B cell (primary cell): ENCODE measurements around the gene SNX11. TPM values are rescaled to one million over a fixed set of nuclear protein-coding genes. Genes with fewer than 3 reads are reported as not detected.

Experiments
- ATAC-seq: fragments of 200-7000 bp; cut with Tn5 transposase; one replicate; pipeline ENCODE4 v1.10.0; 2021; ENCODE audit warnings: low read depth, mild to moderate bottlenecking, moderate number of reproducible peaks, moderate library complexity
- CTCF ChIA-PET: fragments of 350-600 bp; sonication (Branson Sonifier 250); formaldehyde crosslinking; loops from one replicate; lab custom pipeline; 2021; ENCODE audit warnings: antibody characterized with exemption, inconsistent platforms; lab: Charles Lee
- POLR2A ChIA-PET: fragments of 350-600 bp; sonication (Branson Sonifier 250); formaldehyde crosslinking; loops from one replicate; lab custom pipeline; 2021; ENCODE audit warnings: antibody characterized with exemption; lab: Charles Lee
- DNase-seq: peaks from one replicate; pipeline ENCODE4 v3.0.0; 2013
- H2AFZ ChIP-seq: 2 replicates; pipeline ENCODE4 v1.6.1; 2012; ENCODE audit warnings: mild to moderate bottlenecking, low read depth, low read length; ENCODE audit not compliant: insufficient read depth, poor library complexity, severe bottlenecking
- H3K27ac ChIP-seq, 2 donors: 1 replicate in 1 of 2; 2 replicates in 1 of 2; pipeline ENCODE4 v1.5.1; 2012 to 2013; ENCODE audit warnings: low read length in 2 of 2, mild to moderate bottlenecking in 2 of 2, moderate library complexity in 1 of 2
- H3K27me3 ChIP-seq, 4 experiments: fragments of 200-600 bp in 1 of 4; sonication (generic) in 1 of 4; replicated peaks in 1 of 4; 1 replicate in 2 of 4; 2 replicates in 2 of 4; pipeline versions ENCODE4 v1.6.1 to v1.7.0; 2013 to 2016; ENCODE audit warnings: low read length in 3 of 4, mild to moderate bottlenecking in 2 of 4, mixed read lengths in 1 of 4, moderate library complexity in 1 of 4; ENCODE audit not compliant: insufficient read depth in 4 of 4, control insufficient read depth in 3 of 4; ENCODE audit errors: control extremely low read depth in 1 of 4
- H3K36me3 ChIP-seq, 2 experiments: replicated peaks in 1 of 2; 1 replicate in 1 of 2; 2 replicates in 1 of 2; pipeline versions ENCODE4 v1.6.1 to v1.7.1; 2013; ENCODE audit warnings: low read length in 1 of 2; ENCODE audit not compliant: insufficient read depth in 2 of 2, control insufficient read depth in 1 of 2; ENCODE audit errors: control extremely low read depth in 1 of 2, extremely low read depth in 1 of 2
- H3K4me1 ChIP-seq, 2 donors: fragments of 200-600 bp in 1 of 2; sonication (generic) in 1 of 2; 1 replicate in 1 of 2; 2 replicates in 1 of 2; pipeline versions ENCODE4 v1.5.1 to v1.6.1; 2013 to 2017; ENCODE audit warnings: low read length in 2 of 2; ENCODE audit not compliant: control insufficient read depth in 2 of 2, insufficient read depth in 2 of 2
- H3K4me2 ChIP-seq: replicated peaks from 2 replicates; pipeline ENCODE3; 2012; ENCODE audit warnings: mild to moderate bottlenecking, low read depth, low read length; ENCODE audit not compliant: poor library complexity, severe bottlenecking
- H3K4me3 ChIP-seq, 5 experiments: fragments of 200-600 bp in 1 of 5; sonication (generic) in 1 of 5; 1 replicate in 3 of 5; 2 replicates in 2 of 5; pipeline versions ENCODE4 v1.5.1 to v1.7.0; 2011 to 2016; ENCODE audit warnings: low read length in 4 of 5, mild to moderate bottlenecking in 4 of 5, low read depth in 2 of 5, control low read depth in 1 of 5, moderate library complexity in 1 of 5; ENCODE audit not compliant: insufficient read depth in 1 of 5; ENCODE audit errors: control extremely low read depth in 1 of 5, extremely low read depth in 1 of 5
- H3K79me2 ChIP-seq: fragments of 200-600 bp; sonication (generic); one replicate; pipeline ENCODE4 v1.6.0; 2016; ENCODE audit warnings: low read length; ENCODE audit not compliant: control insufficient read depth, insufficient read depth
- H3K9ac ChIP-seq: fragments of 200-600 bp; sonication (generic); 2 replicates; pipeline ENCODE4 v1.6.1; 2017; ENCODE audit warnings: mild to moderate bottlenecking, low read length, moderate library complexity
- H3K9me3 ChIP-seq, 3 donors: one replicate each; pipeline versions ENCODE4 v1.6.1 to v1.7.1; 2013; ENCODE audit warnings: low read length in 2 of 3; ENCODE audit not compliant: control insufficient read depth in 2 of 3, insufficient read depth in 1 of 3; ENCODE audit errors: control extremely low read depth in 1 of 3
- H4K20me1 ChIP-seq: 2 replicates; pipeline ENCODE4 v1.6.0; 2012; ENCODE audit warnings: mild to moderate bottlenecking, low read length; ENCODE audit not compliant: insufficient read depth, control insufficient read depth, poor library complexity, severe bottlenecking
- H3K27ac Mint-ChIP-seq: one replicate; pipeline ENCODE4 v1.8.0; 2021; ENCODE audit warnings: mixed read lengths
- H3K27me3 Mint-ChIP-seq: one replicate; pipeline ENCODE4 v1.8.0; 2021; ENCODE audit warnings: mixed read lengths
- H3K4me1 Mint-ChIP-seq: one replicate; pipeline ENCODE4 v1.8.0; 2021; ENCODE audit warnings: mixed read lengths
- H3K4me3 Mint-ChIP-seq: one replicate; pipeline ENCODE4 v1.8.0; 2021; ENCODE audit warnings: mixed read lengths
- H3K9me3 Mint-ChIP-seq: one replicate; pipeline ENCODE4 v1.8.0; 2022; ENCODE audit warnings: mixed read lengths; ENCODE audit not compliant: insufficient read depth
- CTCF ChIP-seq: fragments of 200-600 bp; IDR thresholded peaks from one replicate; pipeline ENCODE4 v1.8.0; 2022; ENCODE audit warnings: antibody characterized with exemption, mild to moderate bottlenecking
- EZH2 ChIP-seq: IDR thresholded peaks from 2 replicates; pipeline ENCODE4 v1.6.1; 2012; ENCODE audit warnings: borderline replicate concordance, low read depth, mild to moderate bottlenecking, moderate library complexity, low read length; ENCODE audit not compliant: insufficient read depth, poor library complexity, severe bottlenecking
- WGBS: methylation state at CpG from one replicate; pipeline ENCODE4 v1.1.5; 2013; ENCODE audit warnings: missing lambda C conversion rate; ENCODE audit not compliant: insufficient coverage; 5-methylcytosine and 5-hydroxymethylcytosine counted together
- intact Hi-C: fragments of 100-400 bp; cut with micrococcal nuclease; formaldehyde crosslinking; loops from one replicate; pipeline ENCODE4 v1.10.0; 2022
- polyA plus RNA-seq: library from polyadenylated mRNA; depleted of rRNA; stranded (reverse); fragments of >200 nt; gene quantifications from 2 replicates; pipeline ENCODE4 v1.2.3, GENCODE V29; 2012
- total RNA-seq, 2 donors: library from RNA; stranded (reverse); fragments of 120-200 nt in 1 of 2; gene quantifications; 1 replicate in 1 of 2; 2 replicates in 1 of 2; pipeline versions ENCODE4 v1.2.3 to v1.2.4, GENCODE V29; 2013 to 2022

Gene SNX11
- total and polyA plus RNA-seq, 2 donors (not counting 1 experiment from before 2014, with no cell fraction given): 25.6 to 42.0 TPM

DNA sequence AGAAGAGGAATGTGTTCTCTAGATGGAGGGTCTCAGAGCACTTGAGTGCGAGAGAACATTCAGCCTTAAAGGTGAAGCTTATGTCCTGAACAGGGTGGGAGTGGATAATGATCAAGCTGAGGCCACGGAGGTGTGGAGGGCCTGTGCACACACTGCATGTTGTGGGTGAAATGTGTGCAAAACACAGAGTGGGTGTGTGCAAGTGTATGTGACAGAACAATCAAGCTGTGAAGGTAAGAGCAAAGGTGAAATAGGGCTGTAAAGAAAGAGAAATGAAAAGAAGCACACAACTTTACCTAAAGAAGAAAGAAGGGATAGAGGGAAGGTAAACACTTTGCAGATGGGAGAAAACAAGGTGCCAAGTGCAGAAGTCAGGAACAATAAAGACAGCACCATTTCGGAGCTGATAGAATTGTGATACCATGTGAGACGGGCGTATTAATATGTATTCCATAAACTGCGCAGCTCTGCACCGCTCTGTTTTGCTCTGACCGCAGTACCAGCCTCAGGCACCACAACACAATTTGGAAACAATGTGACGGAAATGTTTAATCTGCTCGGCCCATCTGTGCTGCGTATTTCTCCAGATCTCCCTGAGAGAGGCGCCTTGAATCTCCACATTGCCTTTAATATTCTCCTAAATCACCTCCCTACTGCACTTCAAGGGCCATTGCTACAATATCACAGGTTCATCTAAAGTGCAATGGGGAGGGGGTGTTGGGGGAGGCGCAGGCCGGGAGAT lies 40.6 kb downstream of the SNX11 start:
- DNase-seq (no peak), ATAC-seq (no peak)
- Histone ChIP-seq H3K9me3 (no peaks in the 10 kb centered on the region), H3K27me3 (no peaks in the 10 kb centered on the region), H3K27ac (no peak overlapping the region), H2AFZ (no peak overlapping the region), H3K79me2 (no peaks in the 10 kb centered on the region), H3K4me3 (no peak overlapping the region), H3K4me2 (no peak overlapping the region), H4K20me1 (no peaks in the 10 kb centered on the region), H3K4me1 (no peaks in the 10 kb centered on the region), H3K36me3 (peaks cover 0 to 11% of the 10 kb centered on the region in 2 experiments), H3K9ac (no peak overlapping the region)
- peaks cover 3% of the 10 kb centered on the region for H3K4me1 Mint-ChIP-seq
- TF ChIP-seq EZH2: no peak
- TF ChIP-seq CTCF: no peak
- no peak overlapping the region for H3K4me3 Mint-ChIP-seq
- POLR2A ChIA-PET: no interaction called here
- intact Hi-C loops: no loop called here
- no peaks in the 10 kb centered on the region for H3K9me3 Mint-ChIP-seq
- no peak overlapping the region for H3K27ac Mint-ChIP-seq
- CTCF ChIA-PET: interaction anchor here (0.9 to 1.4 kb wide), 3 partner anchors 10 to 15 kb away, joined by 3 to 4 read pairs (median 3); no protein-coding TSS in a partner anchor
- 63% methylated on average over 9 of the region's 14 CpGs for WGBS
- no peaks in the 10 kb centered on the region for H3K27me3 Mint-ChIP-seq
